Amygdala (tissue), 56 donors: ENCODE data around the gene ID1.
"Not testable (repeated sequence)": the region's sequence is repeated elsewhere in the genome, so short reads cannot be mapped to it uniquely, and the experiment has no call there.

ENCODE experiments used
- DNase-seq, 56 donors: peaks; one replicate each; lab custom pipeline; 2025; lab: John Stamatoyannopoulos, UW

The ID1 gene

GRCh38 chr20:31596412-31596715 lies 8.7 kb upstream of the ID1 start:
- DNase-seq = not testable (repeated sequence)

- DNase-seq = no peak
Observed at GRCh38 chr20:31596831-31597480, 8.1 kb upstream of the ID1 start.

- no peak for DNase-seq
Observed at GRCh38 chr20:31597481-31597855, 7.6 kb upstream of the ID1 start.

GRCh38 chr20:31602431-31602778 lies 2.7 kb upstream of the ID1 start:
- no peak for DNase-seq

- no peak for DNase-seq
Observed at GRCh38 chr20:31602779-31603441, 2.2 kb upstream of the ID1 start.

GRCh38 chr20:31603822-31604566 lies 1.1 kb upstream of the ID1 start:
- DNase-seq = peak in 54 of 56 donors; percentile 29 to 98 (median 88)

- peak in 2 of 56 donors; percentile 37 to 58 for DNase-seq
Observed at GRCh38 chr20:31604567-31605030, 490 bp upstream of the ID1 start.

- DNase-seq = peak in 3 of 56 donors; percentile 10 to 41 (median 33)
Observed at GRCh38 chr20:31605902-31606803, 1.1 kb downstream of the ID1 start.

- peak in 8 of 56 donors; percentile 2 to 55 (median 11) for DNase-seq
Observed at GRCh38 chr20:31606804-31607639, 1.9 kb downstream of the ID1 start.

- no peak for DNase-seq
Observed at GRCh38 chr20:31607640-31608250, 2.7 kb downstream of the ID1 start.

GRCh38 chr20:31608251-31608945 lies 3.3 kb downstream of the ID1 start:
- DNase-seq = peak in 21 of 56 donors; percentile 7 to 70 (median 35)

GRCh38 chr20:31612271-31612640 lies 7.2 kb downstream of the ID1 start:
- DNase-seq = not testable (repeated sequence)

GRCh38 chr20:31615416-31615815 lies 10.3 kb downstream of the ID1 start:
- DNase-seq = no peak

- no peak for DNase-seq
Observed at GRCh38 chr20:31617432-31618104, 12.5 kb downstream of the ID1 start.

GRCh38 chr20:31620246-31620645 lies 15.2 kb downstream of the ID1 start:
- no peak for DNase-seq

- DNase-seq = not testable (repeated sequence)
Observed at GRCh38 chr20:31623123-31623505, 18.0 kb downstream of the ID1 start.

GRCh38 chr20:31626534-31626933 lies 21.4 kb downstream of the ID1 start:
- not testable (repeated sequence) for DNase-seq

- DNase-seq = not testable (repeated sequence)
Observed at GRCh38 chr20:31628057-31628456, 23.0 kb downstream of the ID1 start.
